ENCODE measurements around the gene PILRA.

- TF ChIP-seq CTCF (IDR thresholded peaks at IDR 0.05 in 4 of 5, conservative IDR thresholded peaks at IDR 0.05 in 1 of 5): no peak
- TF ChIP-seq POLR2A (IDR thresholded peaks at IDR 0.05): no peak
Observed at GRCh38 chr7:100432621-100433275, 59.5 kb downstream of the PILRA start.

Measured in gastrocnemius medialis (tissue), 4 donors.